RWPE2 (cell line): Measurements from ENCODE around the gene CDC42EP3.

Experiments
- ATAC-seq: fragments of 200-7000 bp; cut with Tn5 transposase; 3 replicates; pipeline ENCODE4 v1.9.1; 2021; ENCODE audit warnings: low read depth
- DNase-seq: peaks from one replicate; pipeline ENCODE4 v3.0.0-alpha.2; 2020; ENCODE audit warnings: low spot score
- H3K27ac ChIP-seq: fragments of 450-650 bp; 2 replicates; pipeline ENCODE4 v1.5.1; 2017; ENCODE audit warnings: mild to moderate bottlenecking; ENCODE audit not compliant: poor library complexity, severe bottlenecking
- H3K27me3 ChIP-seq: fragments of 250-450 bp; sonication (Bioruptor Pico); 2 replicates; pipeline ENCODE4 v1.5.1; 2021; ENCODE audit warnings: mild to moderate bottlenecking, moderate library complexity; ENCODE audit not compliant: insufficient read depth, poor library complexity, severe bottlenecking
- H3K36me3 ChIP-seq: fragments of 250-450 bp; sonication (Bioruptor Pico); 2 replicates; pipeline ENCODE4 v1.5.1; 2020; ENCODE audit warnings: low read depth, mild to moderate bottlenecking, moderate library complexity
- H3K4me1 ChIP-seq: fragments of 250-450 bp; sonication (Bioruptor Pico); 2 replicates; pipeline ENCODE4 v1.5.1; 2021; ENCODE audit warnings: mild to moderate bottlenecking, moderate library complexity; ENCODE audit not compliant: insufficient read depth, poor library complexity, severe bottlenecking
- H3K4me3 ChIP-seq: fragments of 250-450 bp; sonication (Bioruptor Pico); 2 replicates; pipeline ENCODE4 v1.5.1; 2021; ENCODE audit warnings: mild to moderate bottlenecking, moderate library complexity; ENCODE audit not compliant: severe bottlenecking
- H3K9me3 ChIP-seq: fragments of 250-450 bp; sonication (Bioruptor Pico); 2 replicates; pipeline ENCODE4 v1.5.1; 2021; ENCODE audit warnings: mild to moderate bottlenecking, moderate library complexity; ENCODE audit not compliant: severe bottlenecking
- CTCF ChIP-seq: fragments of 450-650 bp; IDR thresholded peaks from one replicate; pipeline ENCODE4 v1.5.1; 2017; ENCODE audit warnings: mild to moderate bottlenecking, moderate library complexity; ENCODE audit not compliant: poor library complexity, severe bottlenecking

CDC42EP3 gene

GRCh38 chr2:37683921-37684780 is 12.7 kb upstream of the CDC42EP3 start:
- Histone ChIP-seq H3K27ac (no peak overlapping the region), H3K4me3 (no peak overlapping the region), H3K4me1 (peaks cover 11% of the 10 kb centered on the region), H3K36me3 (no peaks in the 10 kb centered on the region), H3K9me3 (no peaks in the 10 kb centered on the region), H3K27me3 (no peaks in the 10 kb centered on the region)
- ATAC-seq = no peak
- no peak for DNase-seq
- no peak for TF ChIP-seq CTCF

- Histone ChIP-seq H3K36me3 (no peaks in the 10 kb centered on the region), H3K9me3 (no peaks in the 10 kb centered on the region), H3K4me1 (peaks cover 3% of the 10 kb centered on the region), H3K27me3 (no peaks in the 10 kb centered on the region), H3K4me3 (no peak overlapping the region), H3K27ac (no peak overlapping the region)
- TF ChIP-seq CTCF = no peak
- ATAC-seq (no peak), DNase-seq (no peak)
Measured at GRCh38 chr2:37683241-37683640, 11.8 kb upstream of the CDC42EP3 start.

- Histone ChIP-seq H3K27ac (no peak overlapping the region), H3K27me3 (no peaks in the 10 kb centered on the region), H3K4me3 (no peak overlapping the region), H3K4me1 (peaks cover 3% of the 10 kb centered on the region), H3K9me3 (no peaks in the 10 kb centered on the region), H3K36me3 (no peaks in the 10 kb centered on the region)
- no peak for TF ChIP-seq CTCF
- ATAC-seq = no peak
- no peak for DNase-seq
Measured at GRCh38 chr2:37682473-37682872, 11.0 kb upstream of the CDC42EP3 start.

- no peaks in the 10 kb centered on the region for H3K9me3 ChIP-seq
- H3K36me3 ChIP-seq = no peaks in the 10 kb centered on the region
- no peak for TF ChIP-seq CTCF
- H3K27me3 ChIP-seq = no peaks in the 10 kb centered on the region
- no peak for DNase-seq
- H3K4me1 ChIP-seq = peaks cover 5% of the 10 kb centered on the region
- no peak overlapping the region for H3K4me3 ChIP-seq
- no peak for ATAC-seq
- no peak overlapping the region for H3K27ac ChIP-seq
Measured at GRCh38 chr2:37681587-37681986, 10.1 kb upstream of the CDC42EP3 start.

GRCh38 chr2:37679072-37679695 is 7.7 kb upstream of the CDC42EP3 start:
- H3K4me3 ChIP-seq = no peak overlapping the region
- no peak for TF ChIP-seq CTCF
- no peaks in the 10 kb centered on the region for H3K9me3 ChIP-seq
- ATAC-seq (no peak), DNase-seq (no peak)
- no peak overlapping the region for H3K27ac ChIP-seq
- peaks cover 17% of the 10 kb centered on the region for H3K4me1 ChIP-seq
- H3K36me3 ChIP-seq = no peaks in the 10 kb centered on the region
- no peaks in the 10 kb centered on the region for H3K27me3 ChIP-seq
